Activated T-helper 1 cell treated with Interleukin-2 at 50 U/mL for 16 hours (primary cell): ENCODE measurements around the gene SCARB2.

Experiments
- DNase-seq: peaks from one replicate; pipeline ENCODE4 v3.0.0-alpha.2; 2020; ENCODE audit warnings: low read depth

Gene SCARB2

DNA sequence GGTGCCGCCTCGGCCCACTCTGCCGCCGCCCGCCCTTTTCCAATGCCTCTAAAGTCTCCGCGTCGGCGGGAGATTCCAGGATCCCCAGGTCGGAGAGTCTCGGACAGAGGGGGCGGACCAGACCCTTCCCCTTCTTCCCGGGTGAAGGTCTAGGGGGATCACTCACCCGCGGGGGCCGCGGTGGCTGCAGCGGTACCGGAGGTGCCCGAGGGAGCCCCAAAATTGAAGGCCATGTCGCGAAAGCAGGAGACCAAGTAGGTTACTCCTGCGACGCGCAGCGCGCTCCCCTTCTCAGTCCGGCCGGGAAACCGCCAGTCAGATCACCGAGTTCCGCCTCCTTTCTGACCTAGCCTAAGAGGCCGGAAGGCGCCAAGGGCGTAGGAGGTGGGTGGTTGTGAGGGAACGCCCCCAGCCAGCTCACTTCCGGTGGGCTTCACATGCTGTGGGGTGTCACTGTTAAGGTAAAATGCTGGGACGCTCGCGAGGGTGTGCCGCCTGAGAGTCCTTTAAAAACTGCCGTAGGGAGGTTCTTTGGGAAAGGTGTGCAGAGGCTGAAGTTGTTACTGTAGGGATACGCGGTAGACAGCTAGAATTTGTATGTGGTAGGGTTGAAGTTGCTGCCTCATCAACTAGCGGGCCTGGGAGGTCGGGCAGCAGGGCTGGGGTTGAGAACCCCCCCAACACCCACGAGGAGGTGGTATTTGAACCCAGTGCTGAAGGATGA lies 65.3 kb downstream of the SCARB2 start, which contains the start of gene NUP54:
Gene NUP54, minus strand, starts transcription at position 256 of the 724 bp plus-strand sequence. Its CDS starts 23 bp downstream, at position 233.
- DNase-seq: peak; percentile 89

DNA sequence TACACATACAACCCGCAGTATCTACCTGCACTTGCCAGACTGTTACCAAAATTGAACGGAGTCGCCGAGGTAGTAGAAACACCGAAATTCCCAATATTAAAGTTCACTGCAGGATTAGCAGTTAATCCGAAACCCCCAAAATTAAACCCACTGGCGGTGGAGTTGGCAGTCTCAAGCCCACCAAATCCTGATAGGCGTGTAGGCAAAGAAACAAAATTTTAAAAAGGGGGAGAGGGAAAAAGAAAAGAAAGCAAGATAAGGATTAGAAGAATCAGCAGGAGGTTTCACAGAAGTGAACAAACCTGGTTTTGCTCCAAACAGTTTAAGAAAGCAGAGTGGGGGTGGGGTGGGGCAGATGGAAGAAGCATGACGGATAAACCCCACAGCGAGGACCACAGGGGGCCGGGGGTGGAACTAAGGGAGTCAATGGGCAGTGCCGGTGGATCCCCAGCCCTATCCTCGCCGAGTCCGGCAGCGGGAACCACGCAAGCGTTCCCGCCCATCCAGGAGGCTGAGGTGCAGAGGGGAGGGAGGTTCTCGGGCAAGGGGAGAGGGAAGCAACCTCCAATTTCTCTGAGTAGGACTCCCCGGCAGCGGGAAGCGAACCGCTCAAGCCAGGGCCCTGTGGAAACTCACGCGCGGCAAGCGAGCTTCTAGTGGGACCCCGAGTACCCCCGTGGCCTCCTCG lies 66.0 kb downstream of the SCARB2 start:
- peak; percentile 3 for DNase-seq

DNA sequence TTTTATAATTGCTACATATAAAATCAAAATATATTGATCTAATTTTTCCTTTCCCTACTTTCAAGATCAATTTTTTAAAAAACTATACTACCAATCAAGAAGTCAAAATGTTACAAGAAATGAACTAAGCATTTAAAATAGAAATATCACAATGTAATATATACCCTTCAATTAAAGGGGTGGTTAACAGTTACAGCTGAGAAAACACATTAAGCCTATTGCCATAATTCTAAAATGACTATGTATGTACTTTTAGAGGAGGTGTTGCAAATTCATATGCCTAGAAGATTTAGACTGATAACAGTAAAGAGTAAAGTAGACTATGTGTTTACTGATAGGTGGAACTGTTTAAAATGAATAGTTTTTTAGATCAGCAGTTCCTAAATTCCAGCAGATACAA lies 69.1 kb downstream of the SCARB2 start:
- DNase-seq: no peak

DNA sequence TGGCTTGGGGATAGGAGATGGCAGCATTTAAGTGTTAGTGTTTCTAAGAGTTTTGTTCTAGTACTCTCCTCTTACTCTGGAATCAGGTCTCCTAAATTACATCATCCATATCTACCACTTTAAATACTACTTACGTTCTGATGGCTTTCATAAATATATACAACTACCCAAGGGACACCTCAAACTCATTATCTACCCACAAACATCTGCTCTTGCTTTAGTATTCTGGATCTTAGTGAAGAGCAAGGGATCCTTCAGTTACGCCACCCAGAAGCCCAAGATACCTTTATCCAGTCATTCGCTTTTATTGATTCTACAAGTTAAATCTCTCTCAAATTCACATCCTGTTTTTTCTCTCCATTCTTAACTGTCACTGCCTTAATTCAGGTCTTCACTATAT lies 72.4 kb downstream of the SCARB2 start:
- no peak for DNase-seq

DNA sequence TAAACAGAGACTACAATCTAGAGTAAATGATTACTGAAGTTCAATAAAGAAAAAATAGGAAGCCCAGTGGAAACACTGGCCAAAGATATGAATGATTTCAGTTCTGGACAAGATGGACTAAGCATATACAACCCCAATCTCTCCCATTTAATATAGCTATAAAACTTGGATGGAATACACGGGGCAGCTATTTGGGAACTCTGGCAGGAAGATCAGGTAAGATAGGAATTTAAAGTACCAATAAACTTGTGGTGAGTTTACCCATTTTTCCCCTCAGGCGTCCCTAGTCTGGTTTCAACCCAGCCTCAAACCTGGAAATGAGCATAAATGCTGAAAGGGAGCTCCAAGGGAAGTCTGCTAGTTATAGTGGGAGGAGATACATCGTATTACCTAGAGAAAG lies 85.9 kb downstream of the SCARB2 start:
- DNase-seq: no peak

DNA sequence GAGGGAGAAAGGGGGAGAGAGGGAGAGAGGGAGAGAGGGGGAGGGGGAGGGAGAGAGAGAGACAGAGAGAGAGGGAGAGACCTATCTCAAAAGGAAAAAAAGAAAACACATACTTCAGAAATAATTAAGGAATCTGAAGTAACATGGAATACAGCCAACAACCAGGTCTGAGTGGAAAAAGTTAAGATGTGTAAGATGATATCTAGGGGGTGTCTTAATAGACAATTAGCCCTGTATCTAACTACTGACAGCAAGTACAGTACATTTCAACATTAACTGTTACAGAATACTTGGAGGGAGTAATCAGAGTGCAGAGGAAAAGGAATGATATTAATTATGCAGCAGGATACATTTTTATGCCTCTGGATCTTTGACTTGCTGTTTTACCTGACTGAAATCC lies 87.8 kb downstream of the SCARB2 start:
- no peak for DNase-seq

DNA sequence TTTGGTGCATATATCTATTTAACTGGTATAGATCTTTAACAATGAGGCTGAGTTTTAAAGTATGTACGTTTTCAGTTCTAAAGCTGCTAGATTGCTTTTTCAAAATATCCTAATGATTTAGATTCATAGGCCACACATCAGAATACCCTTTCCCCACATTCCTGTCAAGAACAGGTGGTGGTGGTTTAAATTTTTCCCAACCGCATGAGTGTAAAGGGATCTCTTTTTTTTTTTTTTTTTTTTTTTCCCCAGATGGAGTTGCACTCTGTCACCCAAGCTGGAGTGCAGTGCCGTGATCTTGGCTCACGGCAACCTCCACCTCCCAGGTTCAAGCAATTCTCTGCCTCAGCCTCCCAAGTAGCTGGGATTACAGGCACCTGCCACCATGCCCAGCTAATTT lies 93.4 kb downstream of the SCARB2 start:
- no peak for DNase-seq

DNA sequence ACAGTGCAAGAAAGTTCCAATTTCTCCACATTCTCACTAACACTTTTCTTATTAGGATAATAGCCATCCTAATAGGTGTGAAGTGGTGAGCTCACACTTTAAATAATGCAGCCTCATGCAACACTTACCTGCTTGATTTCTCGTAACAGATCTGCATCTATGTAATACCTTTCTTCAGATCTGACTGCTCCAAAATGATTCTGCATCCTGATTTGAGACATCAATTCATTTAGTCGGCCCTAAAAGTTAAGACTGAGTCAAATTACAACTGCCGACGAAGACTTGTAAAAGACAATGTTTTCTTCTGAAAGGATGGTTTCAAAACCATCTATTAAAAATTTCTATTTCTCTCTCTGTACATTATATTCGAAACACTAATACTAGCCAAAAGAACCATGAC lies 96.1 kb downstream of the SCARB2 start:
- DNase-seq: no peak

DNA sequence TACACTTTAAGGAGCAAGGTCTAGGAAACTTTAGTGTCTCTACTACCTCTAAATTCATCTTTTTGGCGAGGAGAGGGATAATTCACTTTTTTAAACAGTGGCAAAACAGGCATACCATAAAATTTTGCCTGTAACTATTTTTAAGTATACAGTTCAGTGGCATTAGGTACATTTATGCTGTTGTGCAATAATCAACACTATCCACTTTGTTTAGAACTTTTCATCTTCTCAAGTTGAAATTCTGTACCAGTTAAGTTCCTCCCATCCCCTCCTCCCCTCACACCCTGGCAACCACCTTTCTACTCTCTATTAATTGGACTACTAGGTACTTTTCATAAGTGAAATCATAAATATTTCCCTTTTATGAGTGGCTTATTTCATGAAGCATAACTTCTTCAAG lies 96.8 kb downstream of the SCARB2 start:
- no peak for DNase-seq
